Lung (tissue), 12 donors: ENCODE data around the gene DEPDC5. TPM values are rescaled to one million over a fixed set of nuclear protein-coding genes. Genes with fewer than 3 reads are reported as not detected.
A peak's percentile ranks its signal among the peaks of the same experiment; 100 is the strongest.

ENCODE experiments used
- ATAC-seq: fragments of 200-7000 bp; cut with Tn5 transposase; one replicate; pipeline ENCODE4 v1.9.1; 2020; ENCODE audit warnings: moderate number of reproducible peaks; ENCODE audit not compliant: insufficient read depth, low FRiP score
- DNase-seq, 3 donors: peaks; one replicate each; pipeline ENCODE4 v3.0.0-alpha.2; 2013 to 2017
- H3K27ac ChIP-seq, 2 donors: one replicate each; pipeline ENCODE4 v1.5.1; 2013; ENCODE audit warnings: mild to moderate bottlenecking in 2 of 2, moderate library complexity in 2 of 2, control low read depth in 1 of 2, inconsistent platforms in 1 of 2, low read depth in 1 of 2, low read length in 1 of 2
- H3K27me3 ChIP-seq, 3 donors: one replicate each; pipeline ENCODE4 v1.5.1; 2013; ENCODE audit warnings: low read length in 2 of 3; ENCODE audit not compliant: control insufficient read depth in 3 of 3, insufficient read depth in 3 of 3
- H3K36me3 ChIP-seq, 4 donors: one replicate each; pipeline ENCODE4 v1.5.1; 2013; ENCODE audit warnings: low read length in 4 of 4, mild to moderate bottlenecking in 1 of 4, moderate library complexity in 1 of 4; ENCODE audit not compliant: control insufficient read depth in 4 of 4, insufficient read depth in 4 of 4
- H3K4me1 ChIP-seq, 5 donors: one replicate each; pipeline ENCODE4 v1.5.1; 2013; ENCODE audit warnings: low read length in 5 of 5, mild to moderate bottlenecking in 2 of 5, moderate library complexity in 1 of 5; ENCODE audit not compliant: control insufficient read depth in 5 of 5, insufficient read depth in 5 of 5
- H3K4me3 ChIP-seq: one replicate; pipeline ENCODE4 v1.5.1; 2013; ENCODE audit warnings: mild to moderate bottlenecking, control low read depth, moderate library complexity
- H3K9ac ChIP-seq, 2 donors: one replicate each; pipeline ENCODE4 v1.5.1; 2013; ENCODE audit warnings: low read length in 2 of 2, control low read depth in 1 of 2; ENCODE audit not compliant: insufficient read depth in 1 of 2
- H3K9me3 ChIP-seq, 4 donors: one replicate each; pipeline ENCODE4 v1.5.1; 2013; ENCODE audit warnings: low read length in 3 of 4, mild to moderate bottlenecking in 1 of 4, moderate library complexity in 1 of 4; ENCODE audit not compliant: control insufficient read depth in 4 of 4, insufficient read depth in 3 of 4
- WGBS, 2 donors: extraction: QIAGEN DNeasy Blood & Tissue Kit; methylation state at CpG; one replicate each; pipeline ENCODE4 v1.1.7; 2013; 5-methylcytosine and 5-hydroxymethylcytosine counted together
- polyA plus RNA-seq, 2 donors: library from polyadenylated mRNA; stranded (reverse); fragments of 200-250 nt; gene quantifications; one replicate each; pipeline ENCODE4 v1.2.1, GENCODE V29; 2013
- total RNA-seq, 2 donors: library from RNA; depleted of rRNA in 1 of 2; stranded (reverse); fragments of >200 nt in 1 of 2; gene quantifications; one replicate each; pipeline ENCODE4 v1.2.1, GENCODE V29; 2014 to 2021
- TF ChIP-seq, protein P1 (sequence below): IDR thresholded peaks from 2 replicates; pipeline ENCODE4 v1.5.1; 2012; ENCODE audit warnings: mild to moderate bottlenecking; ENCODE audit errors: control extremely low read depth, extremely low read depth
- donor health status: control.
- donor health status: control.
- donor health status: Bipolar disorder and iron deficiency.
- donor health status: healthy.
- donor health status: DM: yes; HTN: yes; CAD: no.

The DEPDC5 gene
- total and polyA plus RNA-seq, 4 donors = 6.6 to 29.0 (median 16.3) TPM

DNA sequence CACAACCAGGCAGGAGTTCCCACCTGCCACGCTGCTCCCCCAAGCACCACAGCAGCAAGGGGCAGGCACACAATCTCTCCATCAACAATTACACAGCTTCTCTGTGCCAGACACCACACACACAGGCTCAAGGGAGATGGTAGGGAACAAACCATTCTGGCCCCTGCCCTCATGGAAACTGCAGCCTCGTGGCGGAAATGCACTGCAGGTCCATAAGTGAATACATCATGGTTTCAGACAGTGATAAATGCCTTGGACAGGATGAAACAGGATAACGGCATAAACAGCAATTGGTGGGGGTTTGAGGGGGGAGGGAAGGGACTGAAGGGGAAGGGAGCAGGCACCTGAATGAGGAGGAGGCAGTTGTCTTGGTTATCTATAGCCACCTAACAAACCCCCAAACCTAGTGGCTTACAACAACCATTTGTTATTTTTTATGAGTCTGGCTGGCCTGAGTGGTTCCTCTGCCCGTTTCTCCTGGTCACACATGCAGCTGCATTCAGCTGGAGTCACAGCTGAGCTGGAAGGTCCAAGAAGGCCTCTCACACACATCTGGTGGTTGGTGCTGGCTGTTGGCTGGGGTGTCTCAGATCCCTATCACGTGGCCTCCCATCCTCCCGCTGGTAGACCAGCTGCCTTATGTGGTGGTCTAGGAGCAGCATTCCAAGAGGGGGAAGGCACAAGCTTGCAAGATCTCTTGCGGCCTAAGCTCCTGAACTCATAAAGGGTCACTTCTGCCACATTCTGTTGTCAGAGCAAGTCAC lies 175.5 kb downstream of the DEPDC5 start:
- Histone ChIP-seq H3K27me3 (no peaks in the 10 kb centered on the region), H3K27ac (no peak overlapping the region), H3K36me3 (no peaks in the 10 kb centered on the region), H3K9me3 (no peaks in the 10 kb centered on the region), H3K4me1 (peaks cover 0 to 10% (median 7%) of the 10 kb centered on the region in 5 donors), H3K4me3 (no peak overlapping the region), H3K9ac (no peak overlapping the region)
- TF ChIP-seq, protein P1, sequence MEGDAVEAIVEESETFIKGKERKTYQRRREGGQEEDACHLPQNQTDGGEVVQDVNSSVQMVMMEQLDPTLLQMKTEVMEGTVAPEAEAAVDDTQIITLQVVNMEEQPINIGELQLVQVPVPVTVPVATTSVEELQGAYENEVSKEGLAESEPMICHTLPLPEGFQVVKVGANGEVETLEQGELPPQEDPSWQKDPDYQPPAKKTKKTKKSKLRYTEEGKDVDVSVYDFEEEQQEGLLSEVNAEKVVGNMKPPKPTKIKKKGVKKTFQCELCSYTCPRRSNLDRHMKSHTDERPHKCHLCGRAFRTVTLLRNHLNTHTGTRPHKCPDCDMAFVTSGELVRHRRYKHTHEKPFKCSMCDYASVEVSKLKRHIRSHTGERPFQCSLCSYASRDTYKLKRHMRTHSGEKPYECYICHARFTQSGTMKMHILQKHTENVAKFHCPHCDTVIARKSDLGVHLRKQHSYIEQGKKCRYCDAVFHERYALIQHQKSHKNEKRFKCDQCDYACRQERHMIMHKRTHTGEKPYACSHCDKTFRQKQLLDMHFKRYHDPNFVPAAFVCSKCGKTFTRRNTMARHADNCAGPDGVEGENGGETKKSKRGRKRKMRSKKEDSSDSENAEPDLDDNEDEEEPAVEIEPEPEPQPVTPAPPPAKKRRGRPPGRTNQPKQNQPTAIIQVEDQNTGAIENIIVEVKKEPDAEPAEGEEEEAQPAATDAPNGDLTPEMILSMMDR = no peak
- 66 to 76% methylated on average over 8 of the region's 8 CpGs for WGBS, 2 donors
- ATAC-seq = no peak
- peak; percentile 89 to 95 (median 94) for DNase-seq

DNA sequence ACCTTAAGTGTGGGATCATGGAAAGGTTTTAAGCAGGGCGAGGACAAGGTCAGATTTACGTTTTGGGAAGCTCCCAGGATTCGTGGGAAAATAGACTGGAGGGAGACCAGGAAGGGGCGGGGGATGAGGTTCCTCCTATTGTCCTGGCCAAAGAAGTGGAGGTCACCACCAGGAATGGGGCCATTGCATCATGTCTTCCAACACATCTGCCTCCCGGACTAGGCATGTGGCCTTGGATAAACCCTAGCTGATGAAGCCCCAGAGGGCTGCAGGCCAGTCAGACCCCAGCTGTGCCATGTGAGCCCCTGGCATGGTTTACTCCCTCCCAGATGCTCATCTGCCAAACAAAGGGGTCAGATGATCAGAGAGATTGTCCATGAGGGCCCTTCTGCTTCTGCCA lies 179.0 kb downstream of the DEPDC5 start:
- Histone ChIP-seq H3K4me3 (no peak overlapping the region), H3K9me3 (no peaks in the 10 kb centered on the region), H3K4me1 (peaks cover 0 to 10% (median 7%) of the 10 kb centered on the region in 5 donors), H3K27me3 (no peaks in the 10 kb centered on the region), H3K36me3 (no peaks in the 10 kb centered on the region), H3K9ac (no peak overlapping the region), H3K27ac (no peak overlapping the region)
- no peak for DNase-seq
- 65 to 76% methylated on average over 5 of the region's 5 CpGs for WGBS, 2 donors
- ATAC-seq = no peak
- TF ChIP-seq, protein P1 = no peak

DNA sequence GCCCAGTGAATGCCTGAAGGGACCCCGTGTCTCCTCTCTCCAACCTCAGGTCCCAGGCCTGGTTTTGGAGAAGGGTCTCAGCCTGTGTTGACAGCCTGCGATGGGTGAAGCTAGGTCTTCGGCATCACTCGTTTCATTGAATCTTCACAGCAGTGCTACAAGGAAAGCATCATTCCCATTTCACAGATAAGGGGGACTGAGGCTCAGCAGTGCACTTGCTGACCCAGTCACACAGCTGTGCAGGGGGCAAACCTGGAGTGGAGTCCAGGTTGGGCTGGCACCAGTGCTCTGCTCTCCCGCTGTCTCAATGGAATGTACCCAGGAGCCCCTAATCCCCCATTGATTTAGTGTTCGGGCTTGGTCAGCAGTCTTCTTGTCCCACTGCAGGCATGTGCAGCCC lies 179.6 kb downstream of the DEPDC5 start:
- H3K9me3 ChIP-seq = no peaks in the 10 kb centered on the region
- WGBS, 2 donors = 94 to 99% methylated on average over 6 of the region's 6 CpGs
- no peak overlapping the region for H3K4me3 ChIP-seq
- H3K9ac ChIP-seq = no peak overlapping the region
- H3K4me1 ChIP-seq = peaks cover 0 to 10% (median 7%) of the 10 kb centered on the region in 5 donors
- H3K27me3 ChIP-seq = no peaks in the 10 kb centered on the region
- DNase-seq (no peak), ATAC-seq (no peak)
- no peaks in the 10 kb centered on the region for H3K36me3 ChIP-seq
- no peak overlapping the region for H3K27ac ChIP-seq
- TF ChIP-seq, protein P1 = no peak
